TTC549 (cell line): ENCODE results near the gene OR5K3.

Source experiments
- FAIRE-seq: peaks from 2 replicates; lab custom pipeline; 2012; peaks lifted over from hg19 to GRCh38; lab: Jason Lieb, UNC

The OR5K3 gene

GRCh38 chr3:98434412-98434811, 43.9 kb downstream of the OR5K3 start:
- no peak for FAIRE-seq

- no peak for FAIRE-seq
These were observed 49.8 kb downstream of the OR5K3 start for GRCh38 chr3:98440283-98440682.
